Esophagus squamous epithelium (tissue), 4 donors: ENCODE results near the gene ZNF600.
"Not testable (repeated sequence)": the region's sequence is repeated elsewhere in the genome, so short reads cannot be mapped to it uniquely, and the experiment has no call there.

ENCODE experiments used
- POLR2A ChIP-seq, 4 donors: fragments of 450-650 bp; IDR thresholded peaks; one replicate each; pipeline ENCODE4 v1.6.1; 2017; ENCODE audit warnings: antibody characterized with exemption in 4 of 4, mild to moderate bottlenecking in 4 of 4, moderate library complexity in 3 of 4
- TF ChIP-seq, protein P1 (sequence below), 6 experiments: fragments of 450-650 bp in 4 of 6; fragments of 200-600 bp in 2 of 6; sonication (generic) in 2 of 6; IDR thresholded peaks; one replicate each; pipeline ENCODE4 v1.5.1; 2016 to 2019; ENCODE audit warnings: antibody characterized with exemption in 6 of 6, mild to moderate bottlenecking in 4 of 6, moderate library complexity in 4 of 6

- not testable (repeated sequence) for TF ChIP-seq POLR2A (IDR thresholded peaks at IDR 0.05)
- TF ChIP-seq, protein P1, sequence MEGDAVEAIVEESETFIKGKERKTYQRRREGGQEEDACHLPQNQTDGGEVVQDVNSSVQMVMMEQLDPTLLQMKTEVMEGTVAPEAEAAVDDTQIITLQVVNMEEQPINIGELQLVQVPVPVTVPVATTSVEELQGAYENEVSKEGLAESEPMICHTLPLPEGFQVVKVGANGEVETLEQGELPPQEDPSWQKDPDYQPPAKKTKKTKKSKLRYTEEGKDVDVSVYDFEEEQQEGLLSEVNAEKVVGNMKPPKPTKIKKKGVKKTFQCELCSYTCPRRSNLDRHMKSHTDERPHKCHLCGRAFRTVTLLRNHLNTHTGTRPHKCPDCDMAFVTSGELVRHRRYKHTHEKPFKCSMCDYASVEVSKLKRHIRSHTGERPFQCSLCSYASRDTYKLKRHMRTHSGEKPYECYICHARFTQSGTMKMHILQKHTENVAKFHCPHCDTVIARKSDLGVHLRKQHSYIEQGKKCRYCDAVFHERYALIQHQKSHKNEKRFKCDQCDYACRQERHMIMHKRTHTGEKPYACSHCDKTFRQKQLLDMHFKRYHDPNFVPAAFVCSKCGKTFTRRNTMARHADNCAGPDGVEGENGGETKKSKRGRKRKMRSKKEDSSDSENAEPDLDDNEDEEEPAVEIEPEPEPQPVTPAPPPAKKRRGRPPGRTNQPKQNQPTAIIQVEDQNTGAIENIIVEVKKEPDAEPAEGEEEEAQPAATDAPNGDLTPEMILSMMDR (IDR thresholded peaks at IDR 0.05) = not testable (repeated sequence)
These were observed 70.7 kb downstream of the ZNF600 start for GRCh38 chr19:52715902-52716301.
